Loucy (cell line): Measurements from ENCODE around the gene RGPD3.

ENCODE experiments used
- EZH2phosphoT487 ChIP-seq: fragments of 200-600 bp; IDR thresholded peaks from 2 replicates; pipeline ENCODE4 v1.6.1; 2018; ENCODE audit warnings: antibody characterized with exemption, mild to moderate bottlenecking, moderate library complexity, borderline replicate concordance
- TF ChIP-seq, protein P1 (sequence below): fragments of 200-600 bp; sonication (generic); conservative IDR thresholded peaks from 2 replicates; pipeline ENCODE4 v1.5.1; 2014; ENCODE audit warnings: mild to moderate bottlenecking, antibody characterized with exemption, low read length

DNA sequence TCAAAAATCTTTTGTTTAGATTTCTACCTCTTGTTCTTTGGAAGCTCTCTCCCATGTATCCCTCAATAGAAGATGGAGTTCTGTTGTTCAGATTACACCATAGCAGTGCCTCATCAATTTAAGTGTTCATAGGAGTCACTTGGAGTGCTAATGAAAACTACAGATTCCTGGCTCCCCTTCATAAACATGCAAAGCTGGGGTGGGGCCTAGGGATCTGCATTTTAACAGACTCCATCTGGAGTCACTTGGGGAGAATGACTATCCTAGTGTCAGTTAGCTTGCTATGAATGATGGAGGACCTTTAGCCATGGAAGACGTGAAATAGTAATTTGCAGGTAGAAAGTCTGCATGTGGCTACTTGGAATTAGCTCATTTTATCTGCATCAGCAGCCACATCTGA is 105.4 kb downstream of the RGPD3 start:
- TF ChIP-seq, protein P1, sequence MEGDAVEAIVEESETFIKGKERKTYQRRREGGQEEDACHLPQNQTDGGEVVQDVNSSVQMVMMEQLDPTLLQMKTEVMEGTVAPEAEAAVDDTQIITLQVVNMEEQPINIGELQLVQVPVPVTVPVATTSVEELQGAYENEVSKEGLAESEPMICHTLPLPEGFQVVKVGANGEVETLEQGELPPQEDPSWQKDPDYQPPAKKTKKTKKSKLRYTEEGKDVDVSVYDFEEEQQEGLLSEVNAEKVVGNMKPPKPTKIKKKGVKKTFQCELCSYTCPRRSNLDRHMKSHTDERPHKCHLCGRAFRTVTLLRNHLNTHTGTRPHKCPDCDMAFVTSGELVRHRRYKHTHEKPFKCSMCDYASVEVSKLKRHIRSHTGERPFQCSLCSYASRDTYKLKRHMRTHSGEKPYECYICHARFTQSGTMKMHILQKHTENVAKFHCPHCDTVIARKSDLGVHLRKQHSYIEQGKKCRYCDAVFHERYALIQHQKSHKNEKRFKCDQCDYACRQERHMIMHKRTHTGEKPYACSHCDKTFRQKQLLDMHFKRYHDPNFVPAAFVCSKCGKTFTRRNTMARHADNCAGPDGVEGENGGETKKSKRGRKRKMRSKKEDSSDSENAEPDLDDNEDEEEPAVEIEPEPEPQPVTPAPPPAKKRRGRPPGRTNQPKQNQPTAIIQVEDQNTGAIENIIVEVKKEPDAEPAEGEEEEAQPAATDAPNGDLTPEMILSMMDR: no peak
- no peak for TF ChIP-seq EZH2phosphoT487
